K562 (cell line): ENCODE data around the gene FBXL2. TPM values are rescaled to one million over a fixed set of nuclear protein-coding genes. Genes with fewer than 3 reads are reported as not detected.

Experiments
- AFF1 ChIP-seq, 2 experiments: fragments of 450-650 bp; IDR thresholded peaks; 2 replicates each; pipeline ENCODE4 v1.6.1; 2018; ENCODE audit warnings: mild to moderate bottlenecking in 2 of 2, low read depth in 1 of 2; ENCODE audit not compliant: partially characterized antibody in 2 of 2
- ARID3B ChIP-seq: fragments of 250-450 bp; sonication (Bioruptor Pico); IDR thresholded peaks from 2 replicates; pipeline ENCODE4 v1.4.0; 2020; ENCODE audit warnings: borderline replicate concordance
- CBX5 ChIP-seq: IDR thresholded peaks from 2 replicates; pipeline ENCODE4 v1.6.1; 2014; ENCODE audit warnings: low read depth, borderline replicate concordance
- CREBBP ChIP-seq: IDR thresholded peaks from one replicate; pipeline ENCODE4 v1.6.1; 2012; ENCODE audit warnings: low read depth, mild to moderate bottlenecking, control low read depth, inconsistent platforms, low read length
- ELK1 ChIP-seq: sonication (generic); formaldehyde crosslinking; IDR thresholded peaks from 2 replicates; pipeline ENCODE4 v1.8.1; 2022; ENCODE audit warnings: missing genetic modification reagents
- ETV5 ChIP-seq: sonication (generic); formaldehyde crosslinking; IDR thresholded peaks from 2 replicates; pipeline ENCODE4 v1.4.0; 2020; ENCODE audit warnings: low read depth, mild to moderate bottlenecking, missing genetic modification reagents
- HDAC6 ChIP-seq: IDR thresholded peaks from 2 replicates; pipeline ENCODE4 v1.6.1; 2012; ENCODE audit warnings: low read depth, mild to moderate bottlenecking, control low read depth, inconsistent platforms, low read length, moderate library complexity
- HNRNPL ChIP-seq: fragments of 200-400 bp; formaldehyde crosslinking; IDR thresholded peaks from 2 replicates; pipeline ENCODE4 v1.6.1; 2017; ENCODE audit warnings: low read depth, mild to moderate bottlenecking, low read length
- KAT2B ChIP-seq: IDR thresholded peaks from one replicate; pipeline ENCODE4 v1.6.1; 2012; ENCODE audit warnings: low read depth, mild to moderate bottlenecking, control low read depth, inconsistent platforms, low read length, moderate library complexity
- KDM4B ChIP-seq, 2 experiments: fragments of 450-650 bp in 1 of 2; sonication (generic) in 1 of 2; IDR thresholded peaks; 2 replicates each; pipeline ENCODE4 v1.6.1; 2016 to 2017; ENCODE audit warnings: borderline replicate concordance in 2 of 2, antibody characterized with exemption in 1 of 2, low read depth in 1 of 2, mild to moderate bottlenecking in 1 of 2
- KLF13 ChIP-seq: fragments of 450-650 bp; IDR thresholded peaks from 2 replicates; pipeline ENCODE4 v1.6.1; 2016; ENCODE audit warnings: missing genetic modification characterization, low read depth, mild to moderate bottlenecking, missing compliant biosample characterization, moderate library complexity, borderline replicate concordance
- MAFG ChIP-seq: fragments of 450-650 bp; conservative IDR thresholded peaks from 2 replicates; pipeline ENCODE4 v1.6.1; 2016; ENCODE audit warnings: missing genetic modification characterization, missing compliant biosample characterization
- MLLT1 ChIP-seq, 2 experiments: fragments of 450-650 bp; IDR thresholded peaks; 2 replicates each; pipeline ENCODE4 v1.6.1; 2016
- NFE2 ChIP-seq: IDR thresholded peaks from 2 replicates; pipeline ENCODE4 v1.6.1; 2014; ENCODE audit warnings: antibody characterized with exemption, low read depth
- POLR3G ChIP-seq: IDR thresholded peaks from 2 replicates; pipeline ENCODE4 v1.6.1; 2011; ENCODE audit not compliant: insufficient read length, insufficient replicate concordance; ENCODE audit errors: extremely low read depth
- PURB ChIP-seq: sonication (generic); formaldehyde crosslinking; IDR thresholded peaks from 2 replicates; pipeline ENCODE4 v1.9.0; 2021; ENCODE audit warnings: low read depth, mild to moderate bottlenecking, missing genetic modification reagents
- RBM39 ChIP-seq: fragments of 200-400 bp; formaldehyde crosslinking; optimal IDR thresholded peaks from 2 replicates; pipeline ENCODE3; 2018; ENCODE audit warnings: low read depth, low read length
- STAT5B ChIP-seq: fragments of 250-450 bp; sonication (Bioruptor Pico); IDR thresholded peaks from 2 replicates; pipeline ENCODE4 v1.8.0; 2021; ENCODE audit warnings: mild to moderate bottlenecking, inconsistent platforms
- ZNF146 ChIP-seq: IDR thresholded peaks from one replicate; pipeline ENCODE4 v1.6.1; 2018; ENCODE audit warnings: missing compliant biosample characterization; ENCODE audit not compliant: unreplicated experiment
- ZNF224 ChIP-seq: sonication (generic); formaldehyde crosslinking; IDR thresholded peaks from 2 replicates; pipeline ENCODE4 v1.8.0; 2022; ENCODE audit warnings: mild to moderate bottlenecking, missing genetic modification reagents
- ZNF717 ChIP-seq: fragments of 250-450 bp; sonication (Bioruptor Pico); IDR thresholded peaks from 2 replicates; pipeline ENCODE4 v1.5.0; 2021
- ZNF75A ChIP-seq: fragments of 450-650 bp; formaldehyde crosslinking; IDR thresholded peaks from 2 replicates; pipeline ENCODE4 v1.4.0; 2020; ENCODE audit warnings: mild to moderate bottlenecking
- polyA plus RNA-seq, 8 experiments: library from polyadenylated mRNA; depleted of rRNA in 4 of 8; stranded (reverse) in 5 of 8; unstranded in 3 of 8; fragments of >200 nt; fragmentation: Nextera tagmentation in 2 of 8; fragmentation: Illumina TruSeq in 1 of 8; extraction: Ambion mirVana in 2 of 8; extraction: Trizol in 1 of 8; gene quantifications; 2 replicates each; pipeline versions ENCODE4 v1.2.1 to v1.2.3, GENCODE V29; 2011 to 2014; ENCODE audit warnings: inconsistent platforms in 1 of 8, missing spikeins in 1 of 8
- total RNA-seq, 7 experiments: library from RNA; depleted of rRNA in 6 of 7; stranded (reverse); fragments of >200 nt in 6 of 7; fragmentation: Illumina TruSeq in 2 of 7; extraction: Trizol in 2 of 7; gene quantifications; 2 replicates each; pipeline versions ENCODE4 v1.2.1 to v1.2.3, GENCODE V29; 2011 to 2021; ENCODE audit warnings: low replicate concordance in 1 of 7

Gene FBXL2
- total and polyA plus RNA-seq, 9 of the 15 experiments (the other 6 are each of a cell fraction or from before 2014, with no cell fraction given), result 1.3 to 6.9 (median 1.9) TPM

- no peak for TF ChIP-seq MLLT1 (IDR thresholded peaks at IDR 0.05)
- TF ChIP-seq ZNF717 (CRISPR knock-in tag), result no peak
- TF ChIP-seq KDM4B (IDR thresholded peaks at IDR 0.05; ENCODE audit: borderline replicate concordance in 2 of 2, low read depth in 1 of 2), result no peak
- no peak for TF ChIP-seq ELK1 (CRISPR knock-in tag)
- TF ChIP-seq AFF1 (IDR thresholded peaks at IDR 0.05; ENCODE audit: low read depth in 1 of 2, partially characterized antibody in 2 of 2), result no peak
- TF ChIP-seq MAFG (tag), result peak; percentile 83
- 0 out of 2 replicates have a peak, but pooled peaks have one; percentile 58 for TF ChIP-seq ETV5
- no peak for TF ChIP-seq CREBBP
- TF ChIP-seq ZNF146 (CRISPR knock-in tag), result no peak
- TF ChIP-seq CBX5, result no peak
- no peak for TF ChIP-seq KAT2B
- no peak for TF ChIP-seq ZNF75A (CRISPR knock-in tag)
- TF ChIP-seq HDAC6, result no peak
- no peak for TF ChIP-seq HNRNPL
- TF ChIP-seq POLR3G, result no peak
- no peak for TF ChIP-seq KLF13
- TF ChIP-seq STAT5B (CRISPR knock-in tag), result no peak
- peak; percentile 95 for TF ChIP-seq NFE2
- TF ChIP-seq ZNF224 (CRISPR knock-in tag), result no peak
- TF ChIP-seq RBM39, result no peak
- TF ChIP-seq ARID3B (CRISPR knock-in tag), result no peak
- TF ChIP-seq PURB (CRISPR knock-in tag), result no peak
These were observed 108.2 kb downstream of the FBXL2 start (continued) for GRCh38 chr3:33385423-33385822.
